GM19452 (cell line): ENCODE measurements around the gene MTCH1.
"Not testable (repeated sequence)": the region's sequence is repeated elsewhere in the genome, so short reads cannot be mapped to it uniquely, and the experiment has no call there.

Source experiments
- ATAC-seq: cut with Tn5 transposase; IDR thresholded peaks from one replicate; pipeline ENCODE4 v1.9.1; 2021; ENCODE audit not compliant: unreplicated experiment

MTCH1 gene

DNA sequence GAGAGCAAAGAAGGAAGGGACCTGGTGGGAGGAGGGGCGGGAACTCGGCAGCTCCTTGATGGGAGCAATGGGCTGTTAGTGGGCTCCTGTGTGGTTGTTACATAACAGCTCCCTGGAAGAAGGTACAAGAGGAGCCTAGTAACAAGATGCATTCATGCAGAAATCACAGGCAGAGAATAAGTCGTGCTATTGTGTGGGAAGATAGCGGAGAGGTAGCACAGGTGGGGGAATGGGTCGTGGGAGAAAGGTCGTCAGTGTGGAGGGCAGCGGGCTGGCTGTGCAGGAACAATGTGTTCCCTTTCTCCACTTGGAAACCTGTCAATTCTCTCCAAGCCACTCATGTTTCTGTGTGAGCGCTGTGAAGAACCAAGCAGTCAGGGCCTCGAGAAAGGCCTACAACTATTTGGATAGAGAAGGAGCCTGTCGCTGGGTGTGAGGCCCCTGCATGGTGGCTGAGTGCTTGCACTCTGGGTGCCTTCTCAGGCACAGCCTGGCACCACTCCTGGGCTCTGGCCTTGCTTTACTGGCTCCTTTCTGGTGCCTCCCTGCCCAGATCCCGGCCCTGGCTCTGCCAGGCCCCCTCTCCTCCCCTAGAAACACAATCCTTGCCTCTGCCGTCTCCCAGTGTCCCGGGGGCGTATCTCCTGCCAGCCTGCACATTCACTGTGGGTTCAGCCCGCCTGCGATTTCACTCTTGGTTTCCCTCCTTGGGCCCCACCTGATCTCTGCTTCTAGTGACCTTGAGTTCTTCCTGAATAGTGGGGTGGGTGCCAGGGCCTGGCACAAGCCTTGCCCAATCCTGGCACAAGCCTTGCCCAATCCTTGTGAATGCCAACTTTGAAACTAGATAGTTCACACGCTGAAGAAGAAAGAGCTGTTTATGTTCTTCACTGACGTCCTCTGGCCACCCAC is 12.1 kb upstream of the MTCH1 start:
- no peak for ATAC-seq

DNA sequence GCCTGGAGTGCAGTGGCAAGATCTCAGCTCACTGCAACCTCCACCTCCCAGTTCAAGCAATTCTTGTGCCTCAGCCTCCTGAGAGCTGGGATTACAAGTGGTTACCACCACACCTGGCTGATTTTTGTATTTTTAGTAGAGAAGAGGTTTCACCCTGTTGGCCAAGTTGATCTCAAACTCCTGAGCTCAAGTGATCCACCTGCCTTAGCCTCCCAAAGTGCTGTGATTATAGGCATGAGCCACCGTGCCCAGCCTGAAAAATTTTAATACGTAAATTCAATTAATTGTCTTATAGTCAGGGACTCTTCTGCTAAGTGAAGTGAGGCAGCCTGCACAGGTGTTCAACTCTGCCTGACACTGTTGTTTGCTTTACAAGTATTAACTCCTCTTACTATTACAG is 4.4 kb upstream of the MTCH1 start:
- ATAC-seq = not testable (repeated sequence)

DNA sequence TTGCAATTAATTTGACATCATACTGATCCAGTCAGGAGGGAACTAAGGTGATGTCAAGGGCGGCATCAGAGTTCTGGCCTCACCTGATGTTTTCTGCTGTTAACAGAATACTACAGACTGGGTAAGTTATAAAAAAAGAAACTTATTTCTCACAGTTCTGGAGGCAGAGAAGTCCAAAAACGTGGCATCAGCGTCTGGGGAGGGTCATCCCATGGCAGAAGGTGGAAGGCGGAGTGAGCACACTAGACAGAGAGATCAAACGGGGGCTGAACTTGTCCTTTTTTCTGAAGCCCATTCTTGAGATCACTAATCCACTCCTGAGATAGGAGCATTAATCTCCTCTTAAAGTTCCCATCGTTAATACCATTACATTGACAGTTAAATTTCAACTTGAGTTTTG is 3.3 kb upstream of the MTCH1 start:
- ATAC-seq = no peak

DNA sequence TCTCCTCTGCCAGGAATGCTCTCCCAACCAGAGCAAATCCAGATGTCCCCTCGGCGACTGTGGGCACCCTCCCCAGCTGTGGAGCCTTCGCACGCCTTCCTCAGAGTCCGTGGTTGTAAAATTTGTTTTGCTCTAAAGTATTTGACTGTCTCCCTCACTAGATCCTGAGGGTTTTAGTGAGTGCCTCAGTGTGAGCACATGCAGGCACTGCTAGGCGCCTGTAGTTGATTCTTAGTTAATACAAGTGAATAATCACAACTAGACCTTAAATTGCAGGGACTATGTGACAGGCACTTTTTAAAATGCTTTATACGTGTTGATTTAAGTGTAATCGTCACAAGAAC is 680 bp upstream of the MTCH1 start:
- ATAC-seq = no peak

GRCh38 chr6:36985417-36985807 is 584 bp downstream of the MTCH1 start:
- no peak for ATAC-seq

DNA sequence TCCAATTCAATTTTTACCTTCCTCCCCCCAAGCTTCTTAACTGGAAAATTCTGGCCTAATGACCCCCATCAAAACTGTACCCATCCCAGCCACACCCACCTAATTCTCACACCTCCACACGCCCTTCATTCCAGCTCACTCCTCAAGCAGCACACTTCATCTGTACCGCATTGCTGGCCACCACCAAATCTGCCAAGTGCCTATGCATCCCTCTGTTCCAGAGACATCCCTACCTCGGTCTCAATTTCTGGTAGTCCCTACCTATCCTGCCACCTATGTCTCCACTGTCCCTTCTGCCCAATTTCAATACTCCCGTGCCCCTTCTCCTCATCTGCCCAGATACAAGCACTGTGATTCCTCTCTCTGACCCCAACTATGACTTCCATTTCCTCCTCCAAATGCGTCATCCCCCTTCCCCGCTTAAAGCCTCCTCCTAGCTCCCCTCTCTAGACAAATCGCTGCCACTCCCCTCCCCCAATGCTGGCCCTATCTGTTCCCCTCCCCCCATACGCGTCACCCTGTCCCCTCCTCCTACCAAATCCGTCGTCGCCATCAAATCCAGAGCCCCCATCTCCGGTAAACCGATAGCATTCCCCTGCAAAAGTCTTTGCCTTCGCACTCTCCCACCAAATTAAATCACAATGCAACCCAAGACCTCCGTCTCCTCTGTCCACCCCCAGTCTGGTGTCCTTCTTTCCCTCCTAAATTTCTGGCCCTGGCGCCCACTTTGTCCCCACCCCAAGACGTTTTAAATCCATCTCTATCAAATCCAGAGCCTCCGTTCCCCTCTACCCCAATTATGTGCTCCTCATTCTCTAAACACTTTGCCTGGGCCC is 1.2 kb downstream of the MTCH1 start:
- ATAC-seq = no peak

- no peak for ATAC-seq
Observed at GRCh38 chr6:36983538-36983937, 2.5 kb downstream of the MTCH1 start.

DNA sequence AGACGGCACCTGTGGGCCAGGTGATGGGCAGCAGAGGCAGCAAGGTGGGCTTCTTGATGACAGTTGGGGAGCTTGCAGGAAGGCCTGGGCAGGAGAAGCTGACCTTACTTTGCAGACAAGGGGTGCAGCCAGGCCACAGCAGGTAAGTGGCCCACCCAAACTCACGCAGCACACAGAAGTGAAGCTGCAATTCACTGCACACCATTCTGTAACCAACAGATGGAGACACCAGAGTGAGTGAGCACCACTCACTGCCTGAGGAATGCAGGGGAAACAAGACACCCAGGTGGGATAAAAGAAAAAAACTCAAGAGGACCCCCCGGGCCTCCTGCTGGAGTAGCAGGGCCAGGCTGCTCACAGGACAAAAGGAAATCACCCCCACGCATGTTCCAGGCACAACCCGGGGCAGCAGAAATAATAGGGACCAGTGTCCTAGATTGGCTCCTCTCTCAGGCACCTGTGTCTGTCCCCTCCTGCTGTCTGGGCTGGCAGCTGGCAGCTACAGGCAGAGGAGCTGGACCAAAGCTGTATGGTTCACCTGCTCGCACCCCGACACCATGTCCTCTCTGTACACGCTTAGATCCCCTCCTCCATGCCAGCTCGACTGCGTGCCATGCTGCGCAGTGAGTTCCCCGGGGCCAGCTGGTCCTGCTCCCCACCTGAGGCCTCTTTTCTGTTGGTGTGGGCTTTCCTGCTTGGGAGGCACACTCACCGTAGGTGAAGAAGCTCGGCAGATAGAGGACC is 4.9 kb downstream of the MTCH1 start:
- no peak for ATAC-seq

DNA sequence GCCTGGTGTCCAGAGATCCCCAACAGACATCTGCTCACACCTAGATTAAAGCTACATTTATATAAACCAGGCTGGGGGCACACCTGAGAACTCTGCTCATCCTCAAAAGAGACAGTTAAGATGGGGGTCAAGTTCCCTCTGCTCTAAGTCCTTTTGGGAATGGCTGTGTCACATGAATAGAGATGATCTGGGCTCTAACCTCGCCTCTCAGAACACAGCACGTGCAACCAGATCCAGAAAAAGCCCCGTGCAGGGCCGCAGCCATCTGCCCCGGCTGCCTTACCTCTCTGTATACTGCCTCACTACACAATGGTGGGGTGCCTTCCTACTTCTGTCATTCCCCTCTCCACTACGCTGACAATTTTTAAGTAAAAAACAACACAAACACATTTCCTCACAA is 5.9 kb downstream of the MTCH1 start:
- ATAC-seq = no peak

DNA sequence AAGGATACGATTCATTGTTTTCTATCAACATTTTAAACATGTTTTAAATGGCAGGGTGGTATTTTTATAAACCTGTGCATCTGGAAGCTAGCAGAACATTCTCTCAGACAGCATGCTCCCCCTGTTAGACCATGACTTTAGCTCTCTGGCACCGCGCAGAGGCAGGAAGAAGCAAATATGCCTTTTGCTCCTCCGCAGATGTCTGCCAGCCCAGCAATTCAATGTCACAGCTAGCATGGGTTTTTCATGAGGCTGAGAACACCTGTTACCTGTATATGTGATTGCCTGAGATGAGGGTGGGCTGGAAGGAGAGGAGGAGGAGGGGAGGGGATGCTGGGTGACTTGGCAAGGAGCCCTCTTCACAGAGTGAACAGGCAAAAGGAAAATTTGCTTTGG is 6.7 kb downstream of the MTCH1 start:
- no peak for ATAC-seq

DNA sequence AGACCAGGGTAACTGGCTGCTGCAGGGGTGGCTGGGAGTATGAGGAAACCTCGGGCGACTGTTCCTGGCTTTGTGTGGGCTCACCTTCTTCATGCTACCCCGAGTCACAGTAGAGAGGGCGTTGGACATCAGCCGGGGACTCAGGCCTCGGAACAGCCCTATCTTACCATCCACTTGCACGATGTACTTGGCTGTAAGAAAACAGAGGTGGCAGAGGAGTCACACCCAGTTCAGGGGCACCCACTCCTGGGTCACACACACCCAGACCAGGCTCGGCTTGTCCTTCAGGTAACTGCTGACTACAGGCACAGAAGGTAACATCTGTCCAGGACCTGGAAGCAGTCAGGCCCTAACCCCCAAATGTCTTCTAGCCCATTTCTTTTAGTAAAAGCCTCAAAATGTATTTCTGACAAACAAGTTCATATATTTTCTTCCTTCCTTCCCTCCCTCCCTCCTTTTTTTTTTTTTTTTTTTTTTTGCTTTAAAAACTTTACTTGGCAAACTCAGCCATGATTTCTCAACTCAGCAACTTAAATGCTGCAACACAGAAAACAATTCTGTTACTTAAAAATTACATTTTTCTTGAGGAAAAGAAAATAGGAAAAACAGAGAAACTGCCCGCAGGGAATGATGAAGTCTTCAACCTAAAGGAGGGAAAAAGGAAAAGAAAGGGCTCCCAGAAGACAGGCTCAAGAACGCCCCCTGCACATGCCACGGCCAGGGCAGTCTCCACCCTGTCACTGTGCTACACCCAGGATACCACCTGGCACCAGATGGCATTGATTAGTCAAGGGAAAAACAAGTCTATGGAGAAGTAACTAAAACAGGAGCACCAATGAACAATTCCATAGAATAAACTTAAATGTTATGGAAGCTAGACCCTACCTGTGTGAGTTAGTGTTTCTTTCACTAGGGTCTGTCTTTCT is 7.3 kb downstream of the MTCH1 start:
- no peak for ATAC-seq

- ATAC-seq = no peak
Observed at GRCh38 chr6:36977470-36977941, 8.5 kb downstream of the MTCH1 start.

- ATAC-seq = no peak
Observed at GRCh38 chr6:36976931-36977330, 9.1 kb downstream of the MTCH1 start.

DNA sequence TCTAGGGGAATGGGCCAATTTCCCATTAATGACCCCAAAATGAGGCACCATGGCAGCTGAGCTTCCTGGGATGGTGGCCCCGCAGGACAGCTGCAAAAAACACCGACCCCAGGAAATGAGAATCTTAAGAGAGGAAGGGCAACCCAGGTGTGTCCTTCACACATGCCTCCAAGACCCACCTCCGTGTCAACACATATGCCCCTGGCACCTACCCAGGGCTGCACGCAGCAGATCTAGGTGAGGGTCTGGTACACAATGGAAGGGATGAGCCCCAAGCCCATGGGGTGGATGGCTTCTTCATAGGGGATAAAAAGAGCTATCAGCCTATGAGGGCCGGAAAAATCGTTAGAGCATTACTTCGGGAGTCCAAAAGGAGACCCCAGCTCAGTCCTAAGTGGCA is 9.5 kb downstream of the MTCH1 start:
- no peak for ATAC-seq

DNA sequence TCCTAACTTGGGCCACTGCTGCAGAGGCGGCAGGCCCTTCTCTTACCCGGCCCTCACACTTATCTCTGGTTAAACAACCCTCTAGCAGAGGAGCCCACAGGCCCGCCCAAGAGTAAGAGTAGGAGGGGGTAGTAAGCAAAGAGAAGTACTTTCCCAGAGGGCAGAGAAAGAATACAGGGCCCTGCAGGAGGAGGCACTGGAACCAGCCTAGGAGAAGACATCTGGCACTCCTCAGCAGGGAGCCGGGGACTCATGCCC is 10.1 kb downstream of the MTCH1 start:
- no peak for ATAC-seq

GRCh38 chr6:36975231-36976006 is 10.6 kb downstream of the MTCH1 start:
- ATAC-seq = no peak

DNA sequence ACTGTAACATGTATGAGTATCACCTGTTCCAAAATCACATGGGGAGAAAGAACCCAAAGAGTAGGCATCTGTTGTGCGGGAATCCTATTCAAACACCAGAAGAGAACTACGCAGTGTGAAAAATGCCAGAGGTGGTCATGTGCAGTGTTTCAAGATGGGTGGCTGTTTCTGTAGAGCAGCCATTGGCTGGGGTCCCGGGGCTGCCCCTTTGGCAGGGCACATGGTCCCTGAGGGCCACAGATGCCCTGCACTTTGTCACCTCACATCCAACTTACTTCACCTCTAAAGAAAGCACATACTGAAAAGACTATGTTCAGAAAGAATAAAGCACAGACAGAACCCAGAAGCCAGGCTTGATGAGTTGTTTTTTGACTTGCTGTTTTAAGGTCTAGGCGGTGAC is 12.3 kb downstream of the MTCH1 start:
- no peak for ATAC-seq

- ATAC-seq = no peak
Observed at GRCh38 chr6:36973190-36973589, 12.8 kb downstream of the MTCH1 start.

- no peak for ATAC-seq
Observed at GRCh38 chr6:36971921-36972673, 13.9 kb downstream of the MTCH1 start.
